Measurements from ENCODE around the gene GNAI2.

DNA sequence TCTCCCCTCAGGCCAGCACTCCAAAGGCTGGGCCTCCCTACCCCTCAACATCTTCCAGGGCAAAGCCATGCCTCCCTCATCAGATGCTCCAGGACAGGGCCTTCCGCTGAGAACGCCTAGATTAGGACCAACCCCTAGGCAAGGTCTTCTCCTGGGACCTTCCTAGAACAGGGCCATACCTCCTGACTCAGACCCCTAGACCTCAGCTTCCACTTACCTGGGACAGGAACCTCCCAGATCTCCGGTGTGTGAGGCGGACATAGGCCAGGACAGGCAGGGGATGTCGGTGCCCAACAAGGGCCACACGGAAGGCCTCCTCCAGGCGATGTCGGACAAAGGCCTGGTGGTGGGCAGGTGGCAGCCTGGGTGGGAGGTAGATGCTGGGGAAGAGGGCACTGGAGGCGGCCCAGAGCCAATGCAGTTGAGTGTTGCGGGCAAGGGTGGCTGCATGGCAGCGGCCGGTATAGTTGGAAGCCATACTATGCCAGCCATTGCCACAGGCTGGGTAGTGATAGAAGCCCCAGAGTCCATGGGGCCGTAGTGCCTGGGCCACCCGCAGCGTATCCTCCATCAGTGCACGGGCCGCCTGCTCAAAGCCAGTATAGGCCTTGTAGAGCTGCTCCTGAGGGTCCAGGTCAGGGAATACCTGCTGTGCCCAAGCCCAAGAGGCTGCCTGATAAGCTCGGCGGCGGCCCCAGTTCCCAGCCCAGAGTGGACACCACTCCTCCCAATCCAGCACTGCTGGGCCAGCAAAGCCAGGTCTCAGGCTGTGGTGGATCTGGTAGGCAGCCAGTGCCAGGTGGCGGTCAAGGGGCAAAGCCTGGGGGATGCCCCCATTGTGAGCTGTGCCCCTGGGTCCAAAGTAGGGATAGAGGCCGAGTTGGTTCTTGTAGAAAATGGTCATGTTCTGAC is 58.7 kb downstream of the GNAI2 start:
- TF ChIP-seq YY1 (IDR thresholded peaks at IDR 0.05; ENCODE audit: low read depth): no peak
- TF ChIP-seq, protein P1, sequence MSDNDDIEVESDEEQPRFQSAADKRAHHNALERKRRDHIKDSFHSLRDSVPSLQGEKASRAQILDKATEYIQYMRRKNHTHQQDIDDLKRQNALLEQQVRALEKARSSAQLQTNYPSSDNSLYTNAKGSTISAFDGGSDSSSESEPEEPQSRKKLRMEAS (IDR thresholded peaks at IDR 0.05): no peak
- no peak for TF ChIP-seq EP300 (IDR thresholded peaks at IDR 0.05; ENCODE audit: borderline replicate concordance)
